ENCODE measurements around the gene FAM237A. TPM values are rescaled to one million over a fixed set of nuclear protein-coding genes. Genes with fewer than 3 reads are reported as not detected.

Gene FAM237A
- total RNA-seq (2022; extraction: Qiagen RNA extraction; ENCODE audit: low read depth) = not detected in 5 replicates

DNA sequence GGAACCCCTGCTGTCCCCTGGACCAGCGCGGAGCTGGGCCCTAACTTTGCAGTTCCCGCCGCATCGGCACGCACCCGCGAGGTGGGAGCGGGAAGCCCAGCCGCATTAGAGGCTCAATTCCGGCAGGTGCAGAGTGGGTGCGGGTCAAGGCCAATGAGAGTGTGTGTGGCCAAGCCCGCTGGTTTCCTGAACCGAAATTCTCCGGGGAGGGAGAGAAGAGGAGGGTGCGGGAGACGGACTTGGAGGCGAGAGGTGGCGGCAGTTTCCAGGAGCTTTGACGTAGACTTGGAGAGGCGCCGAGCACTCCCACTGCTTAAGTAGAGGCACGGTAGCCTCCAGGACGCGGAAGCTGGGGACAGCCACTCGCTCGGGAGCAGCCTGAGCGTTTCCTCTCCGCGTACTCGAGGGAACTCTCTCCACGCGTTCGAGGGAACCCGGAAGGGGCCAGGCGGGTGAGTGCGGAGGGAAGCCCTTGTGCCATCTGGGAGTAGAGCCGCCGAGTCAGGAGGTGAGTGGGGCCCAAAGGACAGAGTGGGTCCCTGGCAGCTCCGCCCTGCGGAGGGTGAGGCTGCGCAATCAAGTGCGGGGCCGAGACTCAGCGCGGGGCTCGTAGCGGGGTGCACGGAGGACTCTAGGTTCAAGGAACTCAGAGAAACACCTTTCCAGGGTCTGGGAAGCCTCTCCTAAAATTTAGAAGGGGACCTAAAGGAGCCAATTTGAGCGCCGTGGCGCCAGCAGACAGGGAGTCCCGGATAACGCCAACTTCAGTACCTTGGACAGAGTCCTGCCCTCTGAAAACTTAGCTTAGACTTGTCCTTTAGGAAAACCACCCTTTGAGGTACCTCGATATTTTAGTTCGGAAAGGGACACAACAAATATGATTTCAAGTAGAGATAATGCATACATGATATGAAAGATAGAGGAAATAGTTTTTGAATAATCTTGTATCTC, at the start of gene FAM237A:
FAM237A (plus strand) TSS at position 413 of the 951 bp plus-strand sequence. CDS start 1,750 bp downstream, outside the sequence.

Other genes starting within 250 kb of the FAM237A start
- 5.5 to 9.9 TPM (median 9.5 TPM) in 5 replicates for gene ADAM23, start 199.0 kb upstream of the FAM237A start, total RNA-seq (2022; extraction: Qiagen RNA extraction; ENCODE audit: low read depth)
- not detected in 5 replicates for gene DYTN, start 75.9 kb downstream of the FAM237A start, total RNA-seq (2022; extraction: Qiagen RNA extraction; ENCODE audit: low read depth)
- gene MDH1B, start 122.8 kb downstream of the FAM237A start, total RNA-seq (2022; extraction: Qiagen RNA extraction; ENCODE audit: low read depth) = 1.1 to 2.3 TPM (median 1.5 TPM) in 5 replicates
- gene FASTKD2, start 123.1 kb downstream of the FAM237A start, total RNA-seq (2022; extraction: Qiagen RNA extraction; ENCODE audit: low read depth) = 26.4 to 39.1 TPM (median 35.0 TPM) in 5 replicates